NCI-H1048 (cell line): Measurements from ENCODE around the gene POU3F1.

Experiments
- DNase-seq: peaks from one replicate; lab custom pipeline; 2025; lab: John Stamatoyannopoulos, UW

Gene POU3F1

GRCh38 chr1:38046333-38046883 lies at the start of gene POU3F1:
POU3F1 (minus strand) TSS chr1:38046793; CDS start chr1:38046743, 50 bp downstream.
- no peak for DNase-seq

DNA sequence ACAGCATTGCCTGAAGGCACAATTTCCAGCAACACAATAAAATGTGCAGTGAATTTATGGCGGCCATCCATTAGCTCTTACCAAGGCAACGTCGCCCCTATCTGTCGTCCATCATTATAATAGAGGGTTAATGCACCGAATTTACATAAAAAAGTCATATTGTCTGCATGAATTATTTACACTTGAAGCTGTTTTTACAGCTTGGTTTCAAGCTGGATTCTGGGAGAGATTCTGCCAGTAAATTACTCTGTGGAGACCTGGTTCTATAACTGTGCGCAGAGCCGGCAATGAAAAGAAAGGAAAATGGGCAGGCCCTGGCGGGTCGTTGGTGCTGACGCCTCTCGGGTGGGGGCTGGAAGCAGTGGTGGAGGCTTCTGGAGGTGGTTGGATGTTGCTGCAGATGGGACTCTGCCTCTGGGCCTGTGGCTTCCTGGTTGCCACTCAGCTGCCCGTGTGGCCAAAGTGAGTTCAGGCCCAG lies 48.9 kb upstream of the POU3F1 start:
- no peak for DNase-seq

DNA sequence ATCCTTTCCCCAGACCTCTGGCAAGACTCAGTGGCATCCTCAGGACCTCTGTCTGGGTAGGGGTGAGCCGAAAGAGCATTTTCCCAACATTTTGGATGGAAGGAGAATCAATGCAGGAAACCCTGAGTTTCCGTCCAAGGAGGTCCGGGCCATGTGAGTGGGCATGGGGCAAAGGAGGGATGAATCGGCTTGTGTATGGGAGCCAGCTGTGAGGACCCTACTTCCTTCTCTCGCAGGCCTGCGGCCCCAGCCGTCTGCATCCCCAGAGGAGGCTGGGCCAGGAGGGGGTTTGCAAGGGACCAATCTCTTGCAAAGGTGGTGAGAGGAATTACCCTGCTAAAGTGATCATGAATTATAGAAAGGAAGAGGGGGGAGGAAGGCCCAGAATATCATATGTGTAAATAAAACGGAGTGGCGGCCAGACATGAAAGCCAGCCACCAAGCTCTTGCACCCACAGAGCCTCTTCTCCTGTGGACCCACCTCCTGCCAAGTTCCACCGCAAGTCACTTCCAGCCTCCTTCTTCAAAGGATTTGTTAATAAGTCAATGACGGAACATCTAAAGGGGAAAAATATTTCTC lies 48.2 kb upstream of the POU3F1 start:
- no peak for DNase-seq

- no peak for DNase-seq
These were observed 47.3 kb upstream of the POU3F1 start for GRCh38 chr1:38093569-38094520.

- DNase-seq, result no peak
These were observed 45.7 kb upstream of the POU3F1 start for GRCh38 chr1:38092256-38092655.

- DNase-seq, result no peak
These were observed 44.2 kb upstream of the POU3F1 start for GRCh38 chr1:38090796-38091195.

- DNase-seq, result no peak
These were observed 43.2 kb upstream of the POU3F1 start for GRCh38 chr1:38089712-38090360.

DNA sequence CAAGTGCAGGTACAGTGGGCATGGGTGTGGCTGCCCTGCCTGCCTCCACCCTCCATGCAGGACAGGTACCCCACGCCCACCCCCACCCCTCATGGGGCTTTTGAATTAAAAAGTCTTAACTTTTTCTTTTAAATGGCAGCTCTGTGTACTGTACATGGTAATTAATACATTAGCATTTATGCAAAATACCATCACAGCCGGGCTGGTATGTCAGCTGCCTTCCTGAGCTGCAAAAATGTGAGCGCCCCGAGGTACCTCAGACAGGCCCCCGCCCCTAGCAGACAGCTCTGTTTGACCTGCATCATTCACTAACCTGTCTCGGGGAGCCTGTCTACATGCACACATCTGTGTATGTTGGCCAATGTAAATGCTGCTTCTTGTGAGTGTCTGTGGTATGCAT lies 42.2 kb upstream of the POU3F1 start:
- no peak for DNase-seq

DNA sequence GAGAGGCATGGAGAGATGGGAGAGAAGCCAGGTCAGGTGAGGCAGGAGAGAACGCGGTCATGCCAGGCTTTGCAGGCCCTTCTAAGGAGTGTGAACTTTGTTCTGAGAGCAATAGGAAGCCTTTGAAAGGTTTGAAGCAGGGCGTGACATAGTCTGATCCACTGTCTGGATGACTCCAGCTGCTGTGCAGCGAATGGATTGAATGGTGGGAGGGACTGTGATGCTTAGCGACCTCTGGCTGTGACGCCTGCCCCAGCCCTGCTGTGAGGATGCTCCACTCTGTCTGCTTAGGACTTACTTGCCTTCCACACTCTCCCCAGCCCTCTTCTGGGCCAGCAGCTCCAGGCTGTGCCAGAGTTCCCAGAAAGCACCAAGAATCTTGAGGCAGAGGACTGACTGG lies 41.8 kb upstream of the POU3F1 start:
- no peak for DNase-seq

DNA sequence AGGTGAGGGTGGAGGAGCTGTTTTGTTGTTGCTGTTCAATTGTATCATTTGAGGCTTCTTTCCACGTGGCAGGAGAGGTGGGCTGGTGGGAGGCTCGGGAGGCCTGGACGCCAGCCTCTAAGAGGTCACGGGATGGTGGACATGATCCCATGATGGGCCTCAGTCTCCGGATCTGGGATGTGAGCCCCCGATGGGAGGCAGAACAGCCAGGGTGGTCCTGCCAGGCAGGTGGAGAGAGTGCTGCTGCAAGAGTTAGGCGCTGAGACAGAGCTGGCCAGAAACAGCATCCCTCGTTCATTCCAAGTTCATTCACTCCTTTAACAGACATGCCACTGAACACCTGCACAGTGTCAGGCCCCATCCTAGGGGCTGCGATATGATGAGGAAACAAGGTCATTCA lies 41.1 kb upstream of the POU3F1 start:
- DNase-seq, result no peak

GRCh38 chr1:38085666-38086330 lies 39.2 kb upstream of the POU3F1 start:
- no peak for DNase-seq

DNA sequence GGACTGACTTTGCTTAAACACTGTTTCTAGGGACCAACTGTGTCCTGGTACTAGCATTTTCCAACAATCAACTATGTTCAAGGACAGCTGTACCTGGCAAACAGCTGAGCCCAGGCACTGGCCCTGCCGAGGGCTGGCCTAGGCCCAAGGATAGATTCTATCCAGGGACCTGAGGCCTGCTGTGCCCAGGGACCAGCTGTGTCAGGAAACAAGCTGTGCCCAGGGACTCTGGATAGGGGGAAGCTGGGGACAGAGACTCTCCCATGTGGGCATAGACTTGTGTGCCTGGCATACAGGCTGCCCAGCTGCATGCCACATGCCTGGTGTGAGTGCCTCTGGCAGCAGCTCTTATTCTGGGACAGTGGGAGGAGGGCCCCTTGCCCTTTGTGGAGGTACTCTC lies 38.1 kb upstream of the POU3F1 start:
- DNase-seq, result no peak

DNA sequence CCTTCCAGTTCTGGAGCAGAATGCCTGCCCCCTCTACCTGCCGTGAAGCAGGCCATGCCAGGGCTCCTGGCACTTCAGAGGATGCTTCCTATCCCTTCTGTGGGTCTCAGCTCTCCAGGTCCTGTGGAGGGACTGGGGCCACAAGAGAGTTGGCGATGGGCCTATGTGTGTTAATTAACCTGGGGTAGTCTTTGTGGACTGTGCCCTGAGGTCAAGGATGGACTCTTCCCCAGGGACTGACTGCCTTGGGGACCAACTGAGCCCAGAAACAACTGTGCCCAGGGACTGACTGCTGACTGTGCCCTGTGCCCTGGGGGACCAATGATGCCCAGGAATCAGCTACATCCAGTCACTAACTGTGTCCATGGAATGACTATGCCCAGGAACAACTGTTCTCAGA lies 37.5 kb upstream of the POU3F1 start:
- DNase-seq, result no peak

DNA sequence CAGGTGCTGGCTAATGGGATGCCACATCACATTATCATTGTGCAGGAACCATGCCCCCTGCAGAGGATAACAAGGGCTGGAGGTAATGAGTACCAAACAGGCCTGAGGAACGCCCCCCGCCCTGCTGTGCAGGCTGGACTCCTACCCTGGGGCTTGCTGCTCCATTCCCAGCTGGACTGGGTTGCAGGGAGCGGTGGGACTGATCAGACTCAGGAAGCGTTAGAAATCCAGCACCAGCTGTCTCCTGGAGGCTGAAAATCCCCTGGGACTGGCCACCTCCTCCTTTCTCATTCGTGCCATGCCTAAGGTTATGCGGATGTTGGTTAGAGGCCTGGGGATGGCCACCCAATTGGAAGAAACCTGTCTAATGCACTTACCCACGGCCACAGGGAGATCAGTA lies 36.9 kb upstream of the POU3F1 start:
- no peak for DNase-seq

GRCh38 chr1:38082769-38083263 lies 36.2 kb upstream of the POU3F1 start:
- no peak for DNase-seq

DNA sequence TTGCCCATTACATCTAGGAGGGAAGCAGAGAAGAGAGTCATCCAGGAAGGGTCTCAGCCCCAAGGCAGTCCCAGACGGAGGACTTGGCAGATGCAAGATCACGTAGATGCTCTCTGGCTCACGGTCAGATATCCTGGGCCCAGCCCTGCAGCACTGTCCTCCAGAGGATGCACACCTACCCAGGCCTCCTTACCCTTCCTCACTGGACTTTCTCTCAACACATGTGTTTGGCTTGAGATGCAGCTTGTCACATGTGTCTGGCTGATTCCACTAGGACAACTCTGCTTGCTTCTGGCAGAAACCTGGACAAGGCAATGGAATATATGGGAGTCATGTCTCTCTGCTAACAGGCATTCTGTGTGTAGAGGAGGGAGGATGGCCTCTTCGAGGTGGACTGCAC lies 32.4 kb upstream of the POU3F1 start:
- no peak for DNase-seq

DNA sequence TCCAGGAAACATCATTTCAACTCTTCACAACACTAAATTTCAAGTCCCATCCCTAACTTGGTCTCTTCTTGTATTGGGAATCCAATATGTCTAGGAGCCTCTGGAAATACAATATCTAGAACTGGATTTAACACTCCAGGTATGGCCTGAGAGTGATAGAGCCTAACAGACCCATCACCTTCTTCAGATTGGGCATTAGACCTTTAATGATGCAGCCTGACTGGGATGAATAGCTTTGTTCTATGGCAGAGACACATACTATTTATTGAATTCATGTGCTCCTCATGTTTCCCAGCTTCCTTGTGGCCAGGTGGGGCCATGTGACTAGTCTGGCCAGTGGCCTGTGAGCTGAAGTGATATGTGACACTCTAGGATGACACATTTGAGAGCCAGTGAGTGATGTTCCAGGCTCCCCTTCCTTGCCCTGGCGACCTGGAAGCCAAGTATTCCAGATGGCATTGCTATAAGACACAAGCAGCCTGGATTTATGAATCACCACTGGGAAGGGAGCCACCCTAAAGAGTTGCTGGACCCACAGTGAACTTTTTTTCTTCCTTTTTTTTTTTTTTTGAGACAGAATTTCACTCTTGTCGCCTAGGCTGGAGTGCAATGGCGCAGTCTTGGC lies 31.0 kb upstream of the POU3F1 start:
- DNase-seq, result no peak

GRCh38 chr1:38076455-38076854 lies 29.9 kb upstream of the POU3F1 start:
- DNase-seq, result no peak

DNA sequence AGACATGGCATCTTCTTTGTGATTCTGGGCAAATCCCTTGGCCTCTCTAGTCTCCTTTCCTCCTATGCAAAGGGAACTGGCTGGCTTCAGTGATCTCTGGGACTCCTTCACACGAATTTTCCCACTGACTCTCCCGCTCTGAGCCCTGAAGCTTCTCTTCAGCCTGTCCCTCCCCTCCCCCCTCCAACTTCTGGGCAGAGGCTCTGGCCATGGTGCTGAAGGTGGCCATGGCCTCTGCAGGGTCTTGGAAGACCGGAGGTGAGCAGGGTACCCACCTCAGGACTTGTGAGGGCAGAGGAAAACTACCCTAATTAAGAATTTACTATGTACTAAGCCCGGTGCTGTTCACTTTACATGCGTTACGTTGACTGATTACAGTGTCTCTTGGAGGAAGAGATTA lies 29.4 kb upstream of the POU3F1 start:
- no peak for DNase-seq

DNA sequence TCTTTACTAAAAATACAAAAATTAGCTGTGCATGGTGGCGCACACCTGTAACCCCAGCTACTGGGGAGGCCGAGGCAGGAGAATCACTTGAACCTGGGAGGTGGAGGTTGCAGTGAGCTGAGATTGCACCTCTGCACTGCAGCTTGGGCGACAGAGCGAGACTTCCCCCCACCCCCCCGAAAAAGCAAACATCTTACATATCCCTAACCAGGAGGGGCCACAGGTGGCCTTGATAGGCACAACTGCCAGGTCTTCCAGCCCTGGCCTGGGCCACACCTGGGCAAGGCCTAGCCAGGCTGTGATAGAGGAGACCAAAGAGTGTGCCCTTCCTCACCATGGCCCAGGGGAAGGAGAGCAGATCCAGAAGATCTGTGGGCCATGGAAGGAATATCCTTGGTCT lies 28.6 kb upstream of the POU3F1 start:
- DNase-seq, result no peak

DNA sequence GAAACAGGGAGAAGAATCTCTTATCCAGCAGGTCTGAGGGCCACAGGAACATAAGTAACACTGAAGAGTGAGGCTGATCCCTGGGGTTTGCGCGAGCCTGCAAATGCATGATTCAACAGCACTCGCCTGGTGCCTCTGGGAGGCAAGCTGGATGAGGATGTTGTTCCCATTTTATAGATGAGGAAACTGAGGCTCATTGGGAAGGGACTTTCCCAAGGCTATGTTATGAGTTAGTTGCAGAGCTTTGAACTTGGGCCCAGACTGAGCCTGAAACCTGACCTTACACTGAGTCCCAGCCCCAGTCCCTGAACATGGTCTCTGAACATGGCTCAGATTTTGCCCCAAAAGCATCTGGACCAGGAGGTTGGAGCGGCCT lies 27.7 kb upstream of the POU3F1 start:
- no peak for DNase-seq
